Right kidney (tissue), 9 donors: ENCODE measurements around the gene TMTC3.
"Not testable (repeated sequence)": the region's sequence is repeated elsewhere in the genome, so short reads cannot be mapped to it uniquely, and the experiment has no call there.

ENCODE experiments used
- DNase-seq: peaks from one replicate; pipeline ENCODE4 v3.0.0-alpha.2; 2016
- long read RNA-seq, 8 donors: transcript quantifications; one replicate each; lab custom pipeline, GENCODE V29; 2026

The TMTC3 gene
- long read RNA-seq, donor 1, partial matches to known transcripts, result 5 of 5 reads
- long read RNA-seq, donor 1, other reads (novel, unspliced or antisense), result 0 of 5 reads
- long read RNA-seq, donor 2, full-length matches to known transcripts, result 2 of 2 reads
- long read RNA-seq, donor 2, partial matches to known transcripts, result 0 of 2 reads
- long read RNA-seq, donor 2, other reads (novel, unspliced or antisense), result 0 of 2 reads
- long read RNA-seq, donor 3, full-length matches to known transcripts, result 3 of 3 reads
- long read RNA-seq, donor 3, partial matches to known transcripts, result 0 of 3 reads
- long read RNA-seq, donor 3, other reads (novel, unspliced or antisense), result 0 of 3 reads
- long read RNA-seq, donor 4, full-length matches to known transcripts, result 2 of 2 reads
- long read RNA-seq, donor 4, partial matches to known transcripts, result 0 of 2 reads
- long read RNA-seq, donor 4, other reads (novel, unspliced or antisense), result 0 of 2 reads
- long read RNA-seq, donor 5, full-length matches to known transcripts, result 1 of 1 reads
- long read RNA-seq, donor 5, partial matches to known transcripts, result 0 of 1 reads
- long read RNA-seq, donor 5, other reads (novel, unspliced or antisense), result 0 of 1 reads
- long read RNA-seq, donor 6, full-length matches to known transcripts, result 4 of 4 reads
- long read RNA-seq, donor 6, partial matches to known transcripts, result 0 of 4 reads
- long read RNA-seq, donor 6, other reads (novel, unspliced or antisense), result 0 of 4 reads
- long read RNA-seq, donor 7, result 0 reads
- long read RNA-seq, donor 8, full-length matches to known transcripts, result 5 of 5 reads
- long read RNA-seq, donor 8, partial matches to known transcripts, result 0 of 5 reads
- long read RNA-seq, donor 8, other reads (novel, unspliced or antisense), result 0 of 5 reads

- DNase-seq, result peak; percentile 94
Measured at GRCh38 chr12:88141774-88142609, at the start of gene TMTC3, which contains the start of gene CEP290. Gene TMTC3 (plus strand): TSS chr12:88142307. CDS start chr12:88148316, 6,009 bp downstream. Gene CEP290 (minus strand): TSS chr12:88142088. CDS start chr12:88141307, 781 bp downstream.

DNA sequence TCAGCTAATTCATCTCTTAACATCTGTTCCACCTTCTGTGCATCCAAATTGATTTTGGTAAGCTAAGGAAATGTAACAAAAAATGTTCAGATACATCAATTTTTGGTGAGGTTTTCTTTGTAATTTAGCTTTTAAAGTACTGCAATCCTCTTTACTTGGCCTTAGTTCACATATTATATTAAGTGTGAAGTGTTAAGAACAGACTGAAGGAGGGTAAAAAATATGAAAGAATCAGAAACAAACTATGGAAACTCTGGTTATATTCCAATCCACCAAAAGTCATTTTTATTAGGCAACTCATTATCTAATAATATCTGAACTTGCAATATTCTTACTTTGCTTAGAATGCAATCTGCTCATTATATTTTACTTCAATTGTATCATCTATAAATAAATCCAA is 49.3 kb upstream of the TMTC3 start:
- no peak for DNase-seq

DNA sequence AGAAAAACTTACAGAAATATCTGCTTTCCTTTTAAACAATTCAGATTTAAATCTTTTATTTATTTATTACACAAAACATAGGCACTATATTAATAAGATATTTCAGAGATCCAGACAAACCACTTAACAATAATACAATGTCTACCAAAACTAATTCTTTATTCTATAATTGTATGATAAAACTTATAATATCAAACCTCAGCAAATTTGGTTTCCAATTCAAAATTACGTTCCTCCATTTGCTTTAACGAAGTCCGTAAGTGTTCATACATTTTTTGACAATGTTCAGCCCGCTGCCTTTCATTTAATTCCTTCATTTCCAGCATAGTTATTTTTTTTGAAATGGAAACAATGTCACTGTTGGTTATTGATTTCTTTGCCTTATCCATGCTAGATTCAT is 48.5 kb upstream of the TMTC3 start:
- DNase-seq, result no peak

GRCh38 chr12:88108021-88108420 is 34.1 kb upstream of the TMTC3 start:
- DNase-seq, result no peak

- DNase-seq, result peak; percentile 0
Measured at GRCh38 chr12:88111074-88111652, 30.9 kb upstream of the TMTC3 start.

GRCh38 chr12:88113871-88114270 is 28.2 kb upstream of the TMTC3 start:
- no peak for DNase-seq

DNA sequence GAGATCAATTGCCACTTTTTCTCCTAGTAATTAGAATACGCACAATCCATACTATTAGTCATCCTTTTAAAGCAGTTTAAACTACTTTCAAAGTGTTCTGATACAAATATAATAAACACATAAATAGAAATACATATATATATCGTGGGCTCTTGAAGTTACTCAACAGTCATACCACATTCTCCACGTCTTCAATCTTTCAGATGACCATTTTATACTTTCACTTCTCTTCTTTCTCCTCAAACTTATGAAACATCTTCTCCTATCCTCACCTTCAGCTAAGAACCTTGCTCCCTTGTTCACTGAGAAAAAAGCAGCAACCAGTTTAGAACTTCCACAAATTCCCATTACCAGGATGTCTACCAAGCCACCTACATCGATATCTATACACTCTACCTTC is 19.4 kb upstream of the TMTC3 start:
- no peak for DNase-seq

GRCh38 chr12:88127099-88127498 is 15.0 kb upstream of the TMTC3 start:
- DNase-seq, result no peak

- no peak for DNase-seq
Measured at GRCh38 chr12:88127855-88128254, 14.3 kb upstream of the TMTC3 start.

DNA sequence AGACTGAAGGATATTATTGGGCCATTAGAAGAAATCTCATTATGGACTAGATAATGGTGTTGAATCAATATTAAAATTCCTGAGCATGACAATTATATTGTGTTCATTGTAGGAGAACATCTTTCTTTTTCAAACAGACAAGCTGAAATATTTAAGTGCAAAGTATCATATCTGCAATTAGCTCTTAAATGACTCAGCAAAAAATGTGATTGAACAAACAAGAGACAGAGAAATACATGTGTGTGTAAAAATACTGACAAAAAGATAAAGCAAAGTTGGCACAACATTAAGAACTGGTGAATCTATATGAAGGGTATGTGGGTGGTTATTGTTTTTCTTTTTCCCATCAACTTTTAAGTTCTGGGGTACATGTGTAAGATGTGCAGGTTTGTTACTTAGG is 9.7 kb upstream of the TMTC3 start:
- no peak for DNase-seq

- not testable (repeated sequence) for DNase-seq
Measured at GRCh38 chr12:88133181-88133580, 8.9 kb upstream of the TMTC3 start.

GRCh38 chr12:88139711-88140110 is 2.4 kb upstream of the TMTC3 start:
- not testable (repeated sequence) for DNase-seq

DNA sequence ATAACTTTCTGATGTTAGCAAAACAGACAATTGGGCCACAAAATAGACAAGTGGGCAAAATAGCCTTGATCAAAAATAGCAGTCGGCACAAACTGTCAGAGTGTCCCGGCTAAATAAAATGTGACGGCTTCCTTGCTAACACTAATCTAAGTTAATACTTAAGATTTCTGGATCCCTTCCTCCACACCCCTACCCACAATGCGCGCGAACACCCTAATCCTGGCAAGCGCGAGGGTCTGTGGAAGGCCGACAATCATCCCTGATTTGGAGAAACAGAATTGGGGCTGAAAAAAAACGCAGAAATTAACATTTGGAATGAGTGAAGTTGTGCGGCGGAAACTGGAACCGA is 708 bp upstream of the TMTC3 start:
- no peak for DNase-seq

- DNase-seq, result no peak
Measured at GRCh38 chr12:88142610-88142991, 494 bp downstream of the TMTC3 start.

- no peak for DNase-seq
Measured at GRCh38 chr12:88144037-88144436, 1.9 kb downstream of the TMTC3 start.

DNA sequence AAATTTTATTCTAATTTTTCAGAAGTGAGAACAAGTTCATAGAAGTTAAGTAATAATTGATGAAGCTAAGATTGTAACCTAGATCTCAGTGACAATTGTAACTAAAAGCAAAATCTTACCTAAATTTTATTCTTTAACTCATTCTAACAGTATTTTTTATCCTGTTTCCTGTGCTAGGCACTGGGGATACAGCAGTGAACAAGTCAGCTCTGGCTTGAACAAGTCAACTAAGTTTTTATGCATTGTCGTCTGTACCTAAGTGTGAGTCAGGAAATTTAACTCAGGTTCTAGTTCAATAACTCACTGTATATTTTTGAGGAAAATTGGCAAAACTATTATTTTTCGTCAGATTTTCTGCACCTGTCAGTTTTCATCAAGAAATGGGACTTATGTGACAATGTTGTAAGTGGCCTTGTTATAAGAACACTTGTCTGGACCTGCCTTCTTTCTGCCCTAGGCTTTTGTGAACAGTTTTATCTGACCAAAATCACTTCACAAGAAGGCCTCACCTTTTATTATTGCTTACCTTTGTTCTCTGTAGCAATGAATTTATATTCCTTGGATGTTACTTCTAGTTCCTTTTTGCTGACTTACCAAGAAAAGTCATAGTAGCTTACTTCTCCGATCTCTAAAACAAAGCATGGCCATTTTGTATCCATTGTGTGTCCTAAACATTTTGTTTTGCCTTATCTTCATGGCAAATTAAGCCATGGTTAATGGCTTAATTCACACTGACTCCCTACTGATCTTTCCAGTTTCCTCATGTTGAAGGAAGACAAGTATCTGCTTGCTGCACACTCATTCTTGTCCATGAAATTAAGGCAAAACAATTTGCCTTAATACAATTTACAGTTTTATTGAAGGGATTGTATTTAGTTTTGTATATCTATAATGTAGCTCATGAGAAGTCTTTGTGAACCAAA is 2.7 kb downstream of the TMTC3 start:
- no peak for DNase-seq

GRCh38 chr12:88145567-88146505 is 3.7 kb downstream of the TMTC3 start:
- no peak for DNase-seq

- DNase-seq, result no peak
Measured at GRCh38 chr12:88150063-88150462, 8.0 kb downstream of the TMTC3 start.

DNA sequence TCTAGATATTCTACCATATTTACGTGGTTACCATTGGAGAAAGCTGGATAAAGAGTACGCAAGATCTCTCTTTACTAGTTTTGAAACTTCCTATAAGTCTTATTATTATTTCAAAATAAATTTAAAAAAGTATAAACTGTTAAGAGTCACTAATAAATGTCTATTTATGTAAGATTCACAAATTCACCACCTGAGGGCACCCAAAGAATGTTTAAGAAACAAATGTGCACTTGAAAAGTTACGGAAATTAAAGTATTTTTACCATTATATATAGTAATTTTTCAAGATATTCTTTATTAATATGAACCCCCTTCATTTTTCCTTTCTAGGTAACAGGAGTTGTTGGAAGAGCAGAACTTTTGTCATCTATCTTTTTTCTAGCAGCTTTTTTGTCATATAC is 11.9 kb downstream of the TMTC3 start:
- no peak for DNase-seq
